GM21529 (cell line): ENCODE results near the gene NMNAT2.
"Not testable (repeated sequence)": the region's sequence is repeated elsewhere in the genome, so short reads cannot be mapped to it uniquely, and the experiment has no call there.

ENCODE experiments used
- ATAC-seq: cut with Tn5 transposase; IDR thresholded peaks from one replicate; pipeline ENCODE4 v1.9.1; 2021; ENCODE audit not compliant: unreplicated experiment

Gene NMNAT2

GRCh38 chr1:183417772-183418491, at the start of gene NMNAT2:
Gene NMNAT2, minus strand, starts transcription at chr1:183418380. Its CDS starts 113 bp downstream, at chr1:183418267.
- no peak for ATAC-seq

DNA sequence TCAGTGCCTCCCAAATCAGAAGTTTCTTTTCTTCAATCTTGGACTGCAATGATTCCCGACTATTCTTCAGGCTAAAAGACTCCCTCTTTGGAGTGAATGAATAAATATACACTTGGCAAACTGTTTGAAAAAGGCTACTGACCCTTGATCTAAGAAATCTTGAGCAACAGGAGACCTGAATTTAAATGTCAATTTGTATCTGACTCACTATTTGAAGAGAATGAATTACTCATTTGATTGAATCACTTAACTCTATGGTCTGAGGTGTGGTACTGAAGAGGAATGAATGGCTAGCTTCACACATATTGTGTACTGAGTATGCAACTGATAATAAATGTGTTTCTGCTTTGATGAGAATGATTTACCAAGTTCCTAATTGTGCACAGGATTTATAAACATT, 49.5 kb upstream of the NMNAT2 start:
- ATAC-seq: no peak

- ATAC-seq: no peak
Observed at GRCh38 chr1:183466781-183467180, 48.6 kb upstream of the NMNAT2 start.

- no peak for ATAC-seq
Observed at GRCh38 chr1:183463566-183463965, 45.4 kb upstream of the NMNAT2 start.

GRCh38 chr1:183461350-183461749, 43.2 kb upstream of the NMNAT2 start:
- ATAC-seq: no peak

DNA sequence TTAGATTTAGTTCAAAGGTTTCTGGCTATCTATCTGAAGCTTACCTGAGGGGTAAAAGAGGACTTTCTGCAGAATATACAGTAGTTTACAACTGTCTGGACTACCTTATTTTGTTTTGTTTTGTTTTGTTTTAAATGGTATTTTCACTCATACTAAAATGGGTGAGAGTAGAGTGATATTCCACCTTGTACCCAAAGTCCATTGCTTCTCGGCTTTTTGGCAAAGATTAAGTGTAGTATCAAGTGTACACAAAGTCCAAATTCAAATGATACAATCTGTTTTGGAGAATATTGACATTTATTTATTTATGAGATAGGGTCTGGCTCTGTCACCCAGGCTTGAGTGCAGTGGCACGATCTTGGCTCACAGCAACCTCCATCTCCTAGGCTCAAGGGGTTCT, 42.4 kb upstream of the NMNAT2 start:
- no peak for ATAC-seq

GRCh38 chr1:183457449-183457848, 39.3 kb upstream of the NMNAT2 start:
- no peak for ATAC-seq

GRCh38 chr1:183456826-183457225, 38.6 kb upstream of the NMNAT2 start:
- ATAC-seq: no peak

DNA sequence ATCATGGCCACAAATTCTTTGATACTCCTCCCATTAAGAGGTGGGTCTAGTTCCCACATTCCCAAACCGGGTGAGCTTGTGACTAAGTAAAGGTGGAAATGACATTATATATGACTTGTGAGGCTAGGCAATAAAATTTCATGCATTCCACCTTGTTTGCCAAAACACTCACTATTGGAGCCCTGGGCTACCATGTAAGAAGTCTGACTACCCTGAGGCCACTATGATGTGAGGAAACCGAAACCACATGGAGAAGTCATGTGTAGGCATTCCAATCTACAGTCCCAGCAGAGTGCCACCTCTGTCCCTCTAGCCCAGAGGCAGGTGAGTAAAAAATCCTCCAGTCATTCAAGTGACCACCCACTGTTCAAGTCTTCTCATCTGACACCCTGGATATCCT, 36.2 kb upstream of the NMNAT2 start:
- no peak for ATAC-seq

- no peak for ATAC-seq
Observed at GRCh38 chr1:183450093-183450492, 31.9 kb upstream of the NMNAT2 start.

DNA sequence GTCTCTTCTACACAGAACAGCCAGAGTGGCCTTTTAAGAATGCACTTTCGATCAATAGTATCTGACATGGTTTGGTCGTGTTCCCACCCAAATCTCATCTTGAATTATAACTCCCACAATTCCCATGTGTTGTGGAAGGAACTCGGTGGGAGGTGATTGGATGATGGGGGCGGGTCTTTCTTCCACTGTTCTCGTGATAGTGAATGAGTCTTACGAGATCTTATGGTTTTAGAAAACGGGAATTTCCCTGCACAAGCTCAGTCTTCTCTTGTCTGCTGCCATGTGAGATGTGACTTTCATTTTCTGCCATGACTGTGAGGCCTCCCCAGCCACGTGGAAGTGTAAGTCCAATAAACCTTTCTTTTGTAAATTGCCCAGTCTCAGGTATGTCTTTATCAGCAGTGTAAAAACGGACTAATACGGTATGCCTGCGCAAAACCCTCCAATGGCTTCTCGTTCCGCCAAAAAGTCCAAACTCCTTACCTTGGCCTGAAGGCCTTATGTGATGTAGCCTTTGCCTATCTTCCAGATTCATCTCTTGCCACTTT, 31.1 kb upstream of the NMNAT2 start:
- ATAC-seq: no peak

DNA sequence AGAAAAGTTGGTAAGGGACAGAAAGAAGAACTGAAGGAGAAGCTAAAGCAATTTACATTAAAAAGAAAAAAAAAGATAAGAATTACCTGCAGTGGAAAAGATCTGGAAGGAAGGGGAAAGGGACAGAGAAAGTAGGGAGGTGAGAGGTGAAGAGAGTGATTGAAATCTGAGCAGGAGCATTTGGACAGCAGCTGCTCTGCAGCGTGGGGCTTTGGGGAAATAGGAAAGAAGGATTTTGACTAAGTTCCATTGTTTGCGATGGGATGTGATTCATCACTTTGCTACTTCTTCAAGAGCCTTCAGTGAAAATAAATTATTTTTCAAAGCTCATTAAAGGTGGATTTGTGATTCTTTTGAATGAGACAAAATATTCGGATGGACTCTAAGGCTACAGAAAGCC, 26.1 kb upstream of the NMNAT2 start:
- no peak for ATAC-seq

GRCh38 chr1:183443466-183443865, 25.3 kb upstream of the NMNAT2 start:
- ATAC-seq: no peak

GRCh38 chr1:183443011-183443410, 24.8 kb upstream of the NMNAT2 start:
- no peak for ATAC-seq

DNA sequence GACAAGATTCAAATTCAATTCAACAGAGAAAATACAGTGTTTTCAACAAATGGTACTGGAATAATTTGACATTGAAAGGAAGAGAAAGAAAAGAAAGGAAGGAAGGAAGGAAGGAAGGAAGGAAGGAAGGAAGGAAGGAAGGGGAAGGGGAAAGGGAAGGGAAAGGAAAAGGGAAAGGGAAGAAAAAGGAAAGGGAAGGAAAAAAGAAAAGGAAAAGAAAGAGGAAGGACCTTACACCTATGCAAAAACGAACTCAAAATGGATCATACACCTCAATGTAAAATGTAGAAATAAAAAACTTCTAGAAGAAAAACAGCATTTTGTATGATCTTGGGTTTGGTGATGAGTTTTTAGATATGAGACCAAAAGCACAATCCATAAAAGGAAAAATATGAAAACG, 19.9 kb upstream of the NMNAT2 start:
- no peak for ATAC-seq

DNA sequence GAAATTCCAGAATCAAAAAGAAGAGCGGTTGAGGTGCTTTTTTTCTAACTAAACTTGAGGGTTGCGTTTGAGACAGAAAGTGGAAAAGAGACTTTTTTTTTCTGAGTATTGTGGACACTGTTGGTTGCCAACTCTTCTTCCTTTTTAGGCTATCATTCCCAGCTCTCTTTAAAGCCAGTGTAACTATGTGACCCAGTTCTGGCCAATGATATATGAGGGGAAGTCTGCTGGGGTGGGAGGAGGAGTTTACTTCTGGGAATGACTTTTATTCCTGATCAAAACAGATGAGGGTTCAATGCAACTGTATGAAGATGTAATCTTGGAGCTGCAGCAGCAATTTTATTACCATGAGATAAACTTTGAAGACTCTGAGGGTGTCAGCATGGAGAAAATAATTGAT, 17.3 kb upstream of the NMNAT2 start:
- no peak for ATAC-seq

DNA sequence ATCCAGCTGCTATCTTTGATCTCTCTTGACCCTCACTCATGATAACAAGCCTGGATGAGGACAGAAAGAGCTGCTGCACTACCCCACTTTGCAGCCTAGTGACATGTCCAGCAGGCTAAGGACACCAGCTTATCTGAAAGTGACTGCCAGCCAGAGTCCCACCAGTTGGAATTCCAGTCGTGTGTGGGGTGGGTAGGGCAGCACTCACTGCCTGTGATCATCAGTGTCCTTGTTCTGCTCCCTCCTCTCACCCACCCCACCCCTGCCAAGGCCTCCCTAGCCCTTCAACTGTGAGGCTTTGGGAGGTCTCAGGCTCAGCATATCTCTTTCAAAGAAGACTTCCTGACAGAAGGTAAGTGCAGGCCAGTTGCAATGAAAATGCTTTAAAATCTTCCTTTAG, 15.5 kb upstream of the NMNAT2 start:
- ATAC-seq: no peak

GRCh38 chr1:183432548-183432875, 14.3 kb upstream of the NMNAT2 start:
- no peak for ATAC-seq

- no peak for ATAC-seq
Observed at GRCh38 chr1:183431840-183432547, 13.8 kb upstream of the NMNAT2 start.

GRCh38 chr1:183427591-183427990, 9.4 kb upstream of the NMNAT2 start:
- ATAC-seq: not testable (repeated sequence)

GRCh38 chr1:183424691-183425090, 6.5 kb upstream of the NMNAT2 start:
- ATAC-seq: no peak

DNA sequence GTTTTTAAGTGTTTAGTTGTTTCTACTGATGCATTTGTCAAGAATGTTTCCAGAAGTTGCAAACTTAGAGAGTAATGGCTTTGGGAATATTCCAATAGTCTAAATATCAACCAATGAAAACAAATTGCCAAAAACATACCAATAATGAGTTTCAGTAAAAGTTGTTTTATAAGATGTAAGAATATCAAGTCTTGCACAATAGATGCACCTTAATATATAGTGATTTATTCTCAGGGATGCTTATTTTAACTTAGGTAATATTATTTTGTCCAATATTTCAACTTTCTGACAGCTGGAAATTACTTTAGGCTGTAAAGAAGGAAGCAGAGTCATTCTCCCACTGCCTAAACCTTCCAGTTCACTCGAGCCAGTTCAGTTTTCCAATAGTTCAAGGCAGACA, 5.4 kb upstream of the NMNAT2 start:
- no peak for ATAC-seq

GRCh38 chr1:183419399-183419798, 1.2 kb upstream of the NMNAT2 start:
- no peak for ATAC-seq
